Natural killer cell (primary cell): Measurements from ENCODE around the gene GBP7. TPM values are rescaled to one million over a fixed set of nuclear protein-coding genes. Genes with fewer than 3 reads are reported as not detected.

Experiments used
- ATAC-seq, 3 donors: fragments of 150-1000 bp in 2 of 3; fragments of 200-7000 bp in 1 of 3; cut with Tn5 transposase; 1 replicate in 1 of 3; 2 replicates in 2 of 3; pipeline ENCODE4 v1.10.0; 2021; ENCODE audit warnings: mild to moderate bottlenecking in 2 of 3, moderate library complexity in 2 of 3
- DNase-seq, 2 donors: peaks; one replicate each; pipeline versions ENCODE4 v3.0.0 to v3.0.0-alpha.2; 2013 to 2021; ENCODE audit warnings: mixed read lengths in 1 of 2
- H3K27ac ChIP-seq: one replicate; pipeline ENCODE4 v1.5.1; 2013; ENCODE audit warnings: mild to moderate bottlenecking, low read length
- H3K27me3 ChIP-seq: one replicate; pipeline ENCODE4 v1.6.1; 2013; ENCODE audit warnings: low read length; ENCODE audit not compliant: control insufficient read depth, insufficient read depth
- H3K36me3 ChIP-seq: one replicate; pipeline ENCODE4 v1.6.1; 2013; ENCODE audit warnings: low read length; ENCODE audit not compliant: control insufficient read depth, insufficient read depth
- H3K4me1 ChIP-seq: one replicate; pipeline ENCODE4 v1.6.1; 2013; ENCODE audit warnings: low read length; ENCODE audit not compliant: control insufficient read depth, insufficient read depth
- H3K4me3 ChIP-seq: one replicate; pipeline ENCODE4 v1.5.1; 2013; ENCODE audit warnings: low read length
- H3K9me3 ChIP-seq: one replicate; pipeline ENCODE4 v1.6.1; 2013; ENCODE audit warnings: low read length; ENCODE audit not compliant: control insufficient read depth, insufficient read depth
- H3K27ac Mint-ChIP-seq, 2 donors: one replicate each; pipeline ENCODE4 v1.8.0; 2022; ENCODE audit warnings: mild to moderate bottlenecking in 2 of 2, mixed read lengths in 2 of 2, moderate library complexity in 1 of 2
- H3K27me3 Mint-ChIP-seq, 2 donors: one replicate each; pipeline ENCODE4 v1.8.0; 2022; ENCODE audit warnings: low read depth in 2 of 2, mixed read lengths in 2 of 2
- H3K36me3 Mint-ChIP-seq: one replicate; pipeline ENCODE4 v1.8.0; 2022; ENCODE audit warnings: mixed read lengths
- H3K4me1 Mint-ChIP-seq, 2 donors: one replicate each; pipeline ENCODE4 v1.8.0; 2022; ENCODE audit warnings: mixed read lengths in 2 of 2
- H3K4me3 Mint-ChIP-seq: one replicate; pipeline ENCODE4 v1.8.0; 2022; ENCODE audit warnings: mild to moderate bottlenecking, moderate library complexity, mixed read lengths
- H3K9me3 Mint-ChIP-seq, 2 donors: one replicate each; pipeline ENCODE4 v1.8.0; 2022; ENCODE audit warnings: mixed read lengths in 2 of 2
- WGBS: methylation state at CpG from one replicate; pipeline ENCODE4 v1.1.7; 2013; ENCODE audit warnings: missing lambda C conversion rate; ENCODE audit not compliant: insufficient coverage; 5-methylcytosine and 5-hydroxymethylcytosine counted together
- intact Hi-C: fragments of 100-400 bp; cut with micrococcal nuclease; formaldehyde crosslinking; loops from one replicate; pipeline ENCODE4 v1.14.2; 2022
- total RNA-seq, 4 donors: library from RNA; stranded (reverse); fragments of 120-200 nt in 1 of 4; gene quantifications; one replicate each; pipeline versions ENCODE4 v1.2.3 to v1.2.4, GENCODE V29; 2013 to 2022
- TF ChIP-seq, protein P1 (sequence below): fragments of 200-600 bp; IDR thresholded peaks from one replicate; pipeline ENCODE4 v1.8.0; 2022; ENCODE audit warnings: antibody characterized with exemption

GBP7 gene
- total RNA-seq, 3 donors from 2014 or later (not counting 1 experiment from before 2014, with no cell fraction given): 0.75 TPM; not detected in 2

DNA sequence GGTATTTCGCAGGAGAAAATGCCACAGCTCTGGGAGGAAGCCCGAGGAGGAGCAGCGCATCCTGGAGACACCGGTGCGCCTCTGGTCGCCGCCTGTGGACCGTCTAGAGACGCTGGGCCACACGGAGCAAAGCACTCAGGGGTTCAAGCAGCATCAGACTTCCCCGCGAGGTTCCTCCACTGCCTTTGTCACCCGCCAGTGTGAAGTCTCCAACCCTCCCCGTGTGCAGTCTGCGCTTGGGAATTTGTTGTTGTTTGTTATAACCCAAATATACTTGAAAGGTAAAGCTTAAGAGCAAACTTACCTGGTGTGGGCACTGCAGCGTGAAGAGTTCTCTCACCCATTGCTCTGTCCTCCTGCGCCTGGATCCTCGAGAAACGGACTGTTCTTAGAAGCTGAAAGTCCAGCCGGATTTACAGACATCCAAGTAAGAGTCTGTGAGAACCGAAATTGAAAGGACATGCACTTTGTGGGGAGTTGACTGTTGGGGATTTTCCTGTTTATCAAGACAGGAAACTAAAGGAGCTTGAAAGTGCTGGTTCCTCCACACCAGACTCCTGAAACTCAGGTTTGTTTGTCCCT, 22.8 kb upstream of the GBP7 start, which contains the start of gene GBP4:
TSS of gene GBP4 (minus strand) at position 452 of the 582 bp plus-strand sequence. CDS start at position 344, 108 bp downstream.
- Histone ChIP-seq H3K9me3 (no peaks in the 10 kb centered on the region), H3K27me3 (no peaks in the 10 kb centered on the region), H3K27ac (peak within 1 kb of the TSS; percentile 88), H3K4me3 (peak within 1 kb of the TSS; percentile 81), H3K4me1 (peaks cover 23% of the 10 kb centered on the region), H3K36me3 (peaks cover 28% of the 10 kb centered on the region)
- H3K4me1 Mint-ChIP-seq: peaks cover 67 to 93% of the 10 kb centered on the region in 2 donors
- DNase-seq: peak; percentile 40 to 80
- H3K9me3 Mint-ChIP-seq: no peaks in the 10 kb centered on the region
- H3K27ac Mint-ChIP-seq: peak within 1 kb of the TSS; percentile 91 to 99
- peak; percentile 70 to 80 (median 72) for ATAC-seq
- intact Hi-C loops: loop anchor here (1.0 to 2.0 kb wide), 3 partner anchors 61 to 160 kb away; partner anchors contain the start of gene GBP5
- no peaks in the 10 kb centered on the region for H3K27me3 Mint-ChIP-seq
- TF ChIP-seq, protein P1, sequence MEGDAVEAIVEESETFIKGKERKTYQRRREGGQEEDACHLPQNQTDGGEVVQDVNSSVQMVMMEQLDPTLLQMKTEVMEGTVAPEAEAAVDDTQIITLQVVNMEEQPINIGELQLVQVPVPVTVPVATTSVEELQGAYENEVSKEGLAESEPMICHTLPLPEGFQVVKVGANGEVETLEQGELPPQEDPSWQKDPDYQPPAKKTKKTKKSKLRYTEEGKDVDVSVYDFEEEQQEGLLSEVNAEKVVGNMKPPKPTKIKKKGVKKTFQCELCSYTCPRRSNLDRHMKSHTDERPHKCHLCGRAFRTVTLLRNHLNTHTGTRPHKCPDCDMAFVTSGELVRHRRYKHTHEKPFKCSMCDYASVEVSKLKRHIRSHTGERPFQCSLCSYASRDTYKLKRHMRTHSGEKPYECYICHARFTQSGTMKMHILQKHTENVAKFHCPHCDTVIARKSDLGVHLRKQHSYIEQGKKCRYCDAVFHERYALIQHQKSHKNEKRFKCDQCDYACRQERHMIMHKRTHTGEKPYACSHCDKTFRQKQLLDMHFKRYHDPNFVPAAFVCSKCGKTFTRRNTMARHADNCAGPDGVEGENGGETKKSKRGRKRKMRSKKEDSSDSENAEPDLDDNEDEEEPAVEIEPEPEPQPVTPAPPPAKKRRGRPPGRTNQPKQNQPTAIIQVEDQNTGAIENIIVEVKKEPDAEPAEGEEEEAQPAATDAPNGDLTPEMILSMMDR: no peak
- H3K4me3 Mint-ChIP-seq: peak within 1 kb of the TSS; percentile 89
- WGBS: 0% methylated on average over 21 of the region's 21 CpGs
- peaks cover 18% of the 10 kb centered on the region for H3K36me3 Mint-ChIP-seq

DNA sequence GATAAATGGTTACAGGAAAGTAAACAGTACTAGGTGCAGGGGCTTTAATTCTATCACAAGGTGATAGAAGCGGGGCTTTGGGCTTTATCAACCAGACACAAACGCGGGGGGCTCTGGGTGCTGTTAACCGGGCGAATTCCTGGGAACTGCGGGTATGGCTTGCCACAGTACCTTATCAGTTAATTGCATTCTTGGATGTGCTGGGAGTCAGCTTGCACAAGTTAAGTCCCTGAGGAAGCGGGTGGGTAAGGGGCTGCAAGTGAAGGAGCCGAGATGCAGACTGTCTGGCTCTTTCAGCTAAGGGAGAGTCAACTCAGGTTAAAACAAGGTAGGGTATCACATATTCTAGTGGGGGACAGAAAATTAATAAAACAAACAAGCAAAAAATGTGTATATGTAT, 22.3 kb upstream of the GBP7 start:
- Mint-ChIP-seq H3K27me3 (no peaks in the 10 kb centered on the region), H3K36me3 (peaks cover 23% of the 10 kb centered on the region), H3K4me1 (peaks cover 70 to 93% of the 10 kb centered on the region in 2 donors), H3K27ac (peak overlapping the region; percentile 91 to 99), H3K9me3 (no peaks in the 10 kb centered on the region), H3K4me3 (peak overlapping the region; percentile 89)
- peaks cover 23% of the 10 kb centered on the region for H3K4me1 ChIP-seq
- ATAC-seq (peak in 2 of 3 donors; percentile 2 to 19), DNase-seq (no peak)
- no peaks in the 10 kb centered on the region for H3K9me3 ChIP-seq
- intact Hi-C loops: loop anchor here (1.0 to 2.0 kb wide), 2 partner anchors 75 to 160 kb away; partner anchors contain the start of gene GBP5
- peaks cover 32% of the 10 kb centered on the region for H3K36me3 ChIP-seq
- H3K27ac ChIP-seq: peak overlapping the region; percentile 88
- TF ChIP-seq, protein P1: no peak
- peak overlapping the region; percentile 81 for H3K4me3 ChIP-seq
- H3K27me3 ChIP-seq: no peaks in the 10 kb centered on the region
- 7% methylated on average over 8 of the region's 8 CpGs for WGBS

DNA sequence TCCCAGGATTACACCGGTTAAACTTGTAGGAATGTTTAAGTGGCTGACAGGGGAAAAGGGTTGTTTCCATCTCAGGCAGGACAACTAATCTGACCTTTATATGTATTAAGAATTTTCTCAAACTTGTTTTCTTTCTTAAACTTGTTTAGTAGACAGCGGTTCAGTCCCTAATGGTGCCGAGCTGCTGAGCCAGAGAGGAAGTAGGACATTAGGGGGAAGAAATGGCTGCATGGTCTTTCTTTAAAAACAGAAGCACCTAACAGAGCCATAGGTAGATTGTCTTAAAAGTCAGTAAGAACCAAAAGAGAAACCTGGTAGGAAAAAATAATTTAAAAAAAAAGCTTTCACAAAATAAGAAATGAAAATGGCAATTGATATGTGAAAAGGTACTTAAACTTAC, 19.7 kb upstream of the GBP7 start:
- H3K27ac Mint-ChIP-seq: peak overlapping the region; percentile 91 to 99
- intact Hi-C loops: no loop called here
- TF ChIP-seq, protein P1: no peak
- peaks cover 56% of the 10 kb centered on the region for H3K36me3 ChIP-seq
- H3K4me3 ChIP-seq: no peak overlapping the region
- no peak overlapping the region for H3K27ac ChIP-seq
- DNase-seq (no peak), ATAC-seq (no peak)
- no peaks in the 10 kb centered on the region for H3K27me3 Mint-ChIP-seq
- WGBS: 56% methylated on average over 3 of the region's 3 CpGs
- H3K27me3 ChIP-seq: no peaks in the 10 kb centered on the region
- H3K9me3 Mint-ChIP-seq: no peaks in the 10 kb centered on the region
- H3K4me3 Mint-ChIP-seq: peak overlapping the region; percentile 75
- no peaks in the 10 kb centered on the region for H3K9me3 ChIP-seq
- H3K4me1 ChIP-seq: peaks cover 17% of the 10 kb centered on the region
- peaks cover 67 to 82% of the 10 kb centered on the region in 2 donors for H3K4me1 Mint-ChIP-seq
- H3K36me3 Mint-ChIP-seq: peaks cover 27% of the 10 kb centered on the region
